IPS-15b (cell line): ENCODE data around the gene CDKN2A.

Experiments used
- H3K27me3 ChIP-seq: one replicate; pipeline ENCODE4 v1.6.1; 2013; ENCODE audit warnings: low read length; ENCODE audit not compliant: control insufficient read depth, insufficient read depth
- H3K36me3 ChIP-seq: one replicate; pipeline ENCODE4 v1.6.1; 2013; ENCODE audit warnings: low read length; ENCODE audit not compliant: control insufficient read depth, insufficient read depth
- H3K4me1 ChIP-seq: one replicate; pipeline ENCODE4 v1.6.1; 2013; ENCODE audit warnings: mild to moderate bottlenecking, low read length; ENCODE audit not compliant: control insufficient read depth, insufficient read depth
- H3K4me3 ChIP-seq: one replicate; pipeline ENCODE4 v1.5.1; 2013; ENCODE audit warnings: low read depth, low read length
- H3K9ac ChIP-seq: one replicate; pipeline ENCODE4 v1.6.1; 2013; ENCODE audit warnings: low read depth, mild to moderate bottlenecking, low read length
- H3K9me3 ChIP-seq: one replicate; pipeline ENCODE4 v1.6.1; 2013; ENCODE audit warnings: mild to moderate bottlenecking, low read length; ENCODE audit not compliant: control insufficient read depth, insufficient read depth

Gene CDKN2A

GRCh38 chr9:21919377-21920362, 74.5 kb downstream of the CDKN2A start:
- no peaks in the 10 kb centered on the region for H3K36me3 ChIP-seq
- no peaks in the 10 kb centered on the region for H3K9me3 ChIP-seq
- H3K27me3 ChIP-seq: no peaks in the 10 kb centered on the region
- H3K9ac ChIP-seq: no peak overlapping the region
- no peak overlapping the region for H3K4me3 ChIP-seq
- H3K4me1 ChIP-seq: no peaks in the 10 kb centered on the region
